GM21515 (cell line): ENCODE measurements around the gene DLG1.
"Not testable (repeated sequence)": the region's sequence is repeated elsewhere in the genome, so short reads cannot be mapped to it uniquely, and the experiment has no call there.

Experiments
- ATAC-seq: cut with Tn5 transposase; IDR thresholded peaks from one replicate; pipeline ENCODE4 v1.9.1; 2021; ENCODE audit not compliant: unreplicated experiment

Gene DLG1

DNA sequence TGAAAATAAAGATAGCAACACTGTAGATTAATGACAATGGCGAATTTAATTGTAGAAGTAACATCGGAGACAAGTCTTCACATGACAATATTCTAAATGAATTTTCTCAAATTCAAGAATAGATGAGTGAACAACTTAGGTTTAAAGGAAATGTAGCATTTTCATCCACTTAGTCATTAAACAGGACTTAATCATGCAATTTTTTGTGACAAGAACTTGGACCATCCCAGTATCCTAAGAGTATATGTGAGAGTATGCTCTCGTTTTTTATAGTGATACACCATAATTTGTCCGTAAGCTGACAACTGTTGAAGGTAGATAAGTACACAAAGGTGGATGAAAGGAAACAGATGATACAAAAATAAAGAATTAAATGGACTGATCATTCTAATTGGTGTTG, 81.5 kb downstream of the DLG1 start:
- no peak for ATAC-seq

DNA sequence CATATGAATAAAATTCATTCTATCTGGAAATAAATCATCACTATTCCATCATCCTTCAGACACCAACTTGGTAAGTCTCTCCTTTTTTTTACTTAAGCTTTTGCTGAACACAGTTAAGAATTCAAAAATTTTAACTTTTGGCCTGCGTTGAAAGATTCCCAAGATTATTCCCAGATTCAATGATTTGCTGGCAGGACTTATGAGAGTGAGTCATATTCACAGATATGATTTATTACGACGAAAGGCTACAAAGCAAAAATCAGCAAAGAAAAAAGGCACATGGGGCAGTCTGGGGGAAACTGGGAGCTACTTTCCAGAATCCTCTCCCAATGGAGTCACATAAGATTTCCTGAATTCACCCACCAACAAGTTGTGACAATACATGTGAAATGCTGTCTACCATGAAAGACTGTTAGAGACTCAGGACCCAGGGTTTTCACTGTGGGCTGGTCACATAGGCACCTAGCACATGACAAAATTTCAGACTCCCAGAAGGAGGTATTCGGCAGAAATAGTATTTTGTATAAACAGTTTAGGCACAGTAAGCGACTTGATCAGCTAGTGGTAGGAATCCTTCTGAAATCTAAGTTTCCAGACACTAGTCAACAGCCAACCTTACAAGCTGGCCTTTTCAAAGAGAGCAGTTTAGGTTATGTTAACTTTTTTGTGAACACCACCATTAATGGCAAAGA, 82.1 kb downstream of the DLG1 start:
- ATAC-seq = no peak

- ATAC-seq = no peak
These were observed 86.1 kb downstream of the DLG1 start for GRCh38 chr3:197212290-197212689.

- ATAC-seq = not testable (repeated sequence)
These were observed 86.7 kb downstream of the DLG1 start for GRCh38 chr3:197211698-197212097.

DNA sequence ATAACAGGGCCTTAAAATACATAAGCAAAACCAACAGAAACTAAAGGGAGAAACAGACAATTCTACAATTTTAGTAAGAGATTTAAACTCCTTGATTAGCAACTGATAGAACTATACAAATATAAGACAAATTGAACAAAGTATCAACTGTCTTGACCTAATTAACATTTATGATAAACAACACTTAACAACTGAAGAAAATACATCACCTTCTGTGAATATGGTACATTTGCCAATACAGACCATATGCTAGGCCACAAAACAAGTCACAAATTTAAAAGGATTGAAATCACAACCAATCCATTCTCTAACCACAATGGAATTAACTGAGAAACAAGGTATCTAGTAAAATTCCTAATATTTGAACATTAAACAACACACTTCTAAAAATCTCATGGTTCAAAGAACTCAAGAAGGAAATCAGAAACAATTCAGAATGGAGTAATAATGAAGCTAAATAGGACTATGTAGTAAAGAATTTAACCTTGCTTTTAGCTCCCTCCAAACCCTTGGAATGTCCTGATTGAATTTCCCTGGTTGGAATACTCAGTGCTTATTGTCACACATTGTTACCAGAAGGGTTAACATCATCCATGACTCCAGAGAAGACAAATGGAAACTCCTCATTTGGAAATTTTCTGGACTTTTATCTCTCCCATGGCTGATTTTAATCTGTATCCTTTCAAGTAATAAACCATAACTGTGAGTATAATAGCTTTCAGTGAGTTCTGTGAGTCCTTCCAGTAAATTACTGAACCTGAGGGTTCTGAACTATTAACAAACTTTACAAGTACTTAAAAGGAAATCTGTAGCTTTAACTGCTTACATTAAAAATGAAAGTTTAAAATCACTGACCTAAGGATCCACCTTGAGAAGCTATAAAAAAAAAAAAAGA, 88.8 kb downstream of the DLG1 start:
- no peak for ATAC-seq

- ATAC-seq = no peak
These were observed 91.5 kb downstream of the DLG1 start for GRCh38 chr3:197206913-197207312.

- ATAC-seq = no peak
These were observed 92.7 kb downstream of the DLG1 start for GRCh38 chr3:197205675-197206074.

GRCh38 chr3:197205265-197205664, 93.1 kb downstream of the DLG1 start:
- no peak for ATAC-seq

DNA sequence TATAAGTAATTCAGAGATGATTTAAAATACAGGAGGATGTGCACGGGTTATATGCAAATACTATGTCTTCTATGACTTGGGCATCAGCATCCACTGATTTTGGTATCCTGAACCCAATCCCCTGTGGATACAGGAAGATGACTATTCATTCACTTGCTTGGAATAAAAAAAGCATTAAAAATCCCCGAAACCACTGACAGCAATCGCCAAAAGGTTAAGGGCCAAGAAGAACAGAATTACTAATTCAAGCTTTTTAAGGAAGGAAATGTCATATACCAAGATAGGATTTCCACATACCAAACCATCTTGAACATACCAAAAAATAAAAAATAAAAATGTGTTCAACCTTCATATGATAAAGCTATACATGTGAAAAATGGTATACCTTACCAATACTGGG, 93.7 kb downstream of the DLG1 start:
- no peak for ATAC-seq

DNA sequence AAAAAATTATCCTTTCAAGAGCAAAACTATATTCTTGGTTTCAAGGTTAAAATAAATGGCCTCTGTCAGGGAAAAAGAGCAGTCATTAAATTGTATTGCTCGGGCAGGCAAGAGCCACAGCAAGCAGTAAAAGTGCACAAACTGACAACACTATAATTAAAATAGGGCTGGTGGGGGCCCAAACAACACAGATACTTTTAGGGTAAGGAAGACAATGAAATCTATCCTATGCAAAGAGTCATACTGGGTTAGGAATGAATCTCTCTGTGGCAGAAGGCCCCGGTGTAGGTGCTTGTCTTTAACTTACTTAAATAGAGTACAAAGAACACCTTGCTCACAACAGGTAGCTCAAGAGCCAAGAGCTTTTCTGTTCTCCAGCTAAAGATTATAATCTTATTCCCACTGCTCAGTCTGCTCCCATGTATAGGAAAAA, 94.7 kb downstream of the DLG1 start:
- no peak for ATAC-seq

DNA sequence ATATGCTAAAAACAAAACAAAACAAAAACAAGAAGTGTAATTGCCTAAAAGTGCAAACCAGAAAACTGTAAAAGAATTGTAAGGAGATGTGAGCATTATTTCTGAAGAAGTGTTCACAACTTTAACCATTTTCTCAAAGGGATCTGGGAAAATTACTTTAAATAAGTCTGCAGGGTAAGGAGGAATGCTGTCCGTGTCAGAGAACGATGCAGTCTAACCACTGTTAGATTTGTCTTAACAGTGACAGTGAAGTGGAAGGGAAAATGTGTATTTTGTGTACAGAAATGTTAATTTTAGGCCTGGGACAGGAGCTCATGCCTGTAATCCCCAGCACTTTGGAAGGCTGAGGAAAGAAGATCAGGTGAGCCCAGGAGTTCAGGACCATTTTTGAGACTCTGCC, 95.7 kb downstream of the DLG1 start:
- ATAC-seq = no peak

DNA sequence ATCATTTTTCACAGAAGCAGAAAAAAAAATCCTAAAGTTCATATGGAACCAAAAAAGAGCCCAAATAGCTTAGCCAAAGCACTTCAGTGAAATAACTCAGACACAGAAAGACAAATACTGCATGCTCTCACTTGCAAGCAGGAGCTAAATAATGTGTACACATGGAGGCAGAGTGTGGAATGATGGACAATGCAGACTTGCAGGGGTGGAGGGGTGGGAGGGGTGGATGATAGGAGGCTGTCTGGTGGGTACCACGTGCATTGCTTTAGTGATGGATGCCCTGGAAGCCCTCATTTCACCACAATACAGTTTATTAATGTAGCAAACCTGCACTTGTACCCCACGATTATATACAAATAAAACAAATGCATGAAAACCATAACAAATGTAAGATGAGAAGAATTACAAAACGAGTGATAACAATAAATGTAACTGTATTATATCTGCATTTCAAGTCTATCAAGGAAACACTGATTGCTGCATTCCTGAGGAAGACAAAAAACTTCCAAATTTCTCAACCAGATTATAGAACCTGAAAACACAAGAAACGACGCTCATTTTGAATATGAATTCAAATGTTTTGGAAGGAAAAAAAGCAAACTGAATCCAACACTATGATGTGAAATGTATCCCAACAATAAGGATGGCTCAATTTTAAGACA, 96.5 kb downstream of the DLG1 start:
- no peak for ATAC-seq

DNA sequence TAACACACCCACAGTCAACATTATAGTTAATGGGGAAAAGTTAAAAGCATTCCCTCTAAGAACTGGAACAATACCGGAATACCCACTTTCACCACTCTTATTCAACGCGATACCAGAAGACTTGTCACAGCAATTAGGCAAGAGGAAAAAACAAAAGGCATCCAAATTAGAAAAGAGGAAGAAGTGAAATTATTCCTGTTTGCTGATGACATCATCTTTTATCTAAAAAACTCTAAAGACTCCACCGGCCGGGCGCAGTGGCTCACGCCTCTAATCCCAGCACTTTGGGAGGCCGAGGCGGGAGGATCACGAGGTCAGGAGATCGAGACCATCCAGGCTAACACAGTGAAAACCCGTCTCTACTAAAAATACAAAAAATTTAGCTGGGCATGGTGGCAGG, 97.6 kb downstream of the DLG1 start:
- ATAC-seq = not testable (repeated sequence)

GRCh38 chr3:197197334-197197733, 101.1 kb downstream of the DLG1 start:
- no peak for ATAC-seq

GRCh38 chr3:197196192-197196591, 102.2 kb downstream of the DLG1 start:
- ATAC-seq = no peak

DNA sequence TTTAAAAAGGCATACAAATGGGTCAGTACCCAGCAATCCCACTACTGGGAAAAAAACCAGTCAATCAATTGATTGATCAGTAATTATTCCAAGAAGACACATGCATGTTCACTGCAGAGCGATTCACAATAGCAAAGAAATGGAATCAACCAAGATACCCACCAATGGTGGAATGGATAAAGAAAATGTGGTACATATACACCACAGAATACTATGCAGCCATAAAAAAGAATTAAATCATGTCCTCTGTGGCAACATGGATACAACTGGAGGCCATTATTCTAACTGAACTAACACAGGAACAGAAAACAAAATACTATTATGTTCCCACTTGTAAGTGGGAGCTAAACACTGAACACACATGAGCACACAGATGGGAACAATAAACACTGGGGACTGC, 103.1 kb downstream of the DLG1 start:
- no peak for ATAC-seq

DNA sequence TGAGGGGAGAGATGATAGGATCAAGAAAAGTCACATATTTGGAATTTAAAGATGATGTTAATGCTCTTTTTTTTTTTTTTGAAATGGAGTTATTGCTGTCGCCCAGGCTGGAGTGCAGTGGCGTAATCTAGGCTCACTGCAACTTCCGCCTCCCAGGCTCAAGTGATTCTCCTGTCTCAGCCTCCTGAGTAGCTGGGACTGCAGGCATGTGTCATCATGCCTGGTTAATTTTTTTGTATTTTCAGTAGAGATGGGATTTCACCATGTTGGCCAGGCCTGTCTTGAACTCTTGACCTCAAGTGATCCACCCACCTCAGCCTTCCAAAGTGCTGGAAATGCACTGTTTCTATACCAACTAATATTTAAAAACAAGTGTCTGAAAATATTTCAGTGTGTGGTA, 104.7 kb downstream of the DLG1 start:
- ATAC-seq = not testable (repeated sequence)

DNA sequence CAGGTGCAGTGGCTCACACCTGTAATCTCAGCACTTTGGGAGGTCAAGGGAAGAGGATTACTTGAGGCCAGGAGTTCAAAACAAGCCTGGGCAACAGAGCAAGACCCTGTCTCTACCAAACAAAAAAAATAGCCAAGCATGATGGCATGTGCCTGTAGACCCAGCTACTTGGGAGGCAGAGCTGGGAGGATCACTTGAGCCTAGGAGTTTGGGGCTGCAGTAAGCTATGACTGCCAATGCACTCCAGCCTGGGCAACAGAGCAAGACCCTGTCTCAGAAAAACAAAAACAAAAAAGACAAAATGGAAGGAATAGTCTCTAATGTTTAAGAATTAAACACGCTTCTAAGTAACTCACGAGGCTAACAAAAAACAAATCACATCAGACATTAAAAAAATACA, 106.5 kb downstream of the DLG1 start:
- ATAC-seq = no peak

- ATAC-seq = no peak
These were observed 108.8 kb downstream of the DLG1 start for GRCh38 chr3:197189623-197190022.

- ATAC-seq = no peak
These were observed 109.4 kb downstream of the DLG1 start for GRCh38 chr3:197188963-197189362.

DNA sequence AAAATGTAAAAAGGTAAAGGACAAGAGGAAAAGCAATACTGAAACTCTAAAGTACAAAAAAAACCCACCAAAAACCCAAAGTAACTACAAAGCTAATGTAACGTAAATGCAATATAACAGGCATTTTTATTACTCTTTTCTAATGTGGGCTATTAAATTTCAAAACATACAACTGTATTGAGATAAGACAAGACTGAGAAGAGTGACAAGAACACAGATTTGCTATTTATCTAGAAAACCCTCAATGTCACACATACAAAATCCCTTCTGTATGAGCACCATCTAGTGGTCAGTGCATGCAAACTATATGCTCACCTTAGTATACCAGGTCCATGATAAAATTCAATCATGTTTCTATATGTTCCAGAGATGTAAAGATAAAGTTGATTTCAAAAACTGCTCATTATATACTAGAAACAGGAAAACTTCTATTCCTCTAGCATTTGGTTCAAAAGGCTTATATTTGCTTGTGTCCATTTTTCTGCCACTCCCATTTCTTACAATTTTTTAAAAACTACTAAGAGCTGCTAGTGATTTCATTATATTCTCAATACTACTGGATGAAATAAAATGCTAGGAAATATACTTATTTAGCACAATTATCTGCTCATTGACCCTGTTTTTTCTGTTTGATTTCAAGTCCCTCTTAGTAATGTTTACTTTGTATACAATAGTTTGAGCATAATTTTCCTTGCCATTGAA, 111.4 kb downstream of the DLG1 start:
- no peak for ATAC-seq
